IPS-18a (cell line): Measurements from ENCODE around the gene CCDC13.
A peak's percentile ranks its signal among the peaks of the same experiment; 100 is the strongest.
"Not testable (repeated sequence)": the region's sequence is repeated elsewhere in the genome, so short reads cannot be mapped to it uniquely, and the experiment has no call there.

Experiments used
- H3K27ac ChIP-seq: one replicate; pipeline ENCODE4 v1.5.1; 2013; ENCODE audit warnings: low read length
- H3K27me3 ChIP-seq: one replicate; pipeline ENCODE4 v1.6.1; 2013; ENCODE audit warnings: mild to moderate bottlenecking, low read length; ENCODE audit not compliant: control insufficient read depth, insufficient read depth
- H3K36me3 ChIP-seq: one replicate; pipeline ENCODE4 v1.6.1; 2013; ENCODE audit warnings: low read depth, low read length; ENCODE audit not compliant: control insufficient read depth
- H3K4me1 ChIP-seq: one replicate; pipeline ENCODE4 v1.6.1; 2013; ENCODE audit warnings: low read depth, low read length; ENCODE audit not compliant: control insufficient read depth
- H3K4me3 ChIP-seq: one replicate; pipeline ENCODE4 v1.5.1; 2013; ENCODE audit warnings: low read length
- H3K9ac ChIP-seq: one replicate; pipeline ENCODE4 v1.6.1; 2013; ENCODE audit warnings: mild to moderate bottlenecking, low read length, moderate library complexity
- H3K9me3 ChIP-seq: one replicate; pipeline ENCODE4 v1.6.1; 2013; ENCODE audit warnings: low read depth, low read length; ENCODE audit not compliant: control insufficient read depth

CCDC13 gene

GRCh38 chr3:42772670-42773408 is at the start of gene CCDC13:
Gene CCDC13, minus strand, starts transcription at chr3:42773253. Its CDS starts 14,908 bp downstream, at chr3:42758345.
- peak within 1 kb of the TSS; percentile 30 for H3K27ac ChIP-seq
- H3K36me3 ChIP-seq: no peaks in the 10 kb centered on the region
- H3K4me3 ChIP-seq: peak within 1 kb of the TSS; percentile 82
- H3K27me3 ChIP-seq: peaks cover 13% of the 10 kb centered on the region
- no peaks in the 10 kb centered on the region for H3K9me3 ChIP-seq
- H3K4me1 ChIP-seq: no peaks in the 10 kb centered on the region
- peak within 1 kb of the TSS; percentile 60 for H3K9ac ChIP-seq

DNA sequence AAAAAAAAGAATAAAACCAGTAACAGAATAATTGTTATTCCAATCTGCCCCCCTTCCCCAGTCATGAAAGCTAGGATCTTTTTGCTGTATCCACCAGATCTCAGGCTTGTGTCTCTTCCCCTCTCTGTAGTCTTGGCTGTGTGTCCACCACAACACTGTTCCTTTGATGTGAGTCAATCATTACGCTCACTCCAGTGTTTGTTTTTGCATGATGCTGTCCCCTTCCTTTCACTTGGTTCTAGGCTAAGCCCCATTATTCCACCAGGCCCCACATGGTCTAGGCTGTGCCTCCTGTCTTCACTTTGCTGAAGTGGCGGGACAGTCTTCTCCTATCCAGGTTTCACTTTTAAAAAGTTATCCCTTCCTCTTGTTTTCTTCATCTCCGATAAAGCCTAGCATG is 49.8 kb upstream of the CCDC13 start:
- no peak overlapping the region for H3K9ac ChIP-seq

GRCh38 chr3:42820746-42821051 is 47.6 kb upstream of the CCDC13 start:
- Histone ChIP-seq H3K9ac (no peak overlapping the region), H3K36me3 (no peaks in the 10 kb centered on the region), H3K4me1 (no peaks in the 10 kb centered on the region), H3K4me3 (no peak overlapping the region), H3K27me3 (no peaks in the 10 kb centered on the region), H3K9me3 (no peaks in the 10 kb centered on the region), H3K27ac (no peak overlapping the region)

More for the DNA sequence above, 49.8 kb upstream of the CCDC13 start:
- Histone ChIP-seq H3K27ac (no peak overlapping the region), H3K9me3 (no peaks in the 10 kb centered on the region), H3K4me3 (no peak overlapping the region), H3K36me3 (no peaks in the 10 kb centered on the region), H3K27me3 (no peaks in the 10 kb centered on the region), H3K4me1 (no peaks in the 10 kb centered on the region)

GRCh38 chr3:42819351-42819965 is 46.4 kb upstream of the CCDC13 start:
- Histone ChIP-seq H3K9ac (no peak overlapping the region), H3K27me3 (no peaks in the 10 kb centered on the region), H3K4me1 (no peaks in the 10 kb centered on the region), H3K4me3 (no peak overlapping the region), H3K9me3 (no peaks in the 10 kb centered on the region), H3K36me3 (no peaks in the 10 kb centered on the region), H3K27ac (no peak overlapping the region)

DNA sequence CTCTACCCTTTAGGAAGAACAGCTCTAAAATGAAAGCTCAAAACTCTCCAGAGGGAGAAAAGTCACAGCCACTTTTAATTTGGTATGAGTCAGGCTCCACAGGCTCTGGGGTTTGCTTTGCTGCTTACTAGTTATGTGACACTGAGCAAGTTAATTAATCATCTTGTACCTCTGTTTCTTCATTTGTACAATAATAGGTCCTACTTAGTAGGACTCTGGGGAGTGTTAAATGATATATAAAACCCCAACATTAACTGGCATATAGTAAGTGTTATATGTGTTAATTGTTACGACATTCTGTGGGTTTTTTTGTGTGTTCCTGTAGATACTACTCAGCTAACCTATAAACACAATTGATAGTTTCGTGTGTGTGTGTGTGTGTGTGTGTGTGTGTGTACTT is 42.8 kb upstream of the CCDC13 start:
- Histone ChIP-seq H3K36me3 (no peaks in the 10 kb centered on the region), H3K9ac (no peak overlapping the region), H3K9me3 (no peaks in the 10 kb centered on the region), H3K4me1 (no peaks in the 10 kb centered on the region), H3K4me3 (no peak overlapping the region), H3K27ac (no peak overlapping the region), H3K27me3 (no peaks in the 10 kb centered on the region)

- no peak overlapping the region for H3K27ac ChIP-seq
- no peak overlapping the region for H3K9ac ChIP-seq
- H3K27me3 ChIP-seq: no peaks in the 10 kb centered on the region
- no peaks in the 10 kb centered on the region for H3K9me3 ChIP-seq
- no peaks in the 10 kb centered on the region for H3K36me3 ChIP-seq
- no peak overlapping the region for H3K4me3 ChIP-seq
- no peaks in the 10 kb centered on the region for H3K4me1 ChIP-seq
Observed at GRCh38 chr3:42814914-42815507, 42.0 kb upstream of the CCDC13 start.

- no peak overlapping the region for H3K4me3 ChIP-seq
- H3K27me3 ChIP-seq: no peaks in the 10 kb centered on the region
- H3K27ac ChIP-seq: no peak overlapping the region
- no peaks in the 10 kb centered on the region for H3K36me3 ChIP-seq
- no peaks in the 10 kb centered on the region for H3K4me1 ChIP-seq
- no peak overlapping the region for H3K9ac ChIP-seq
- no peaks in the 10 kb centered on the region for H3K9me3 ChIP-seq
Observed at GRCh38 chr3:42814246-42814645, 41.2 kb upstream of the CCDC13 start.

GRCh38 chr3:42811118-42811883 is 38.2 kb upstream of the CCDC13 start:
- not testable (repeated sequence) for H3K9ac ChIP-seq, H3K4me3 ChIP-seq, H3K9me3 ChIP-seq, H3K27me3 ChIP-seq, H3K27ac ChIP-seq, H3K4me1 ChIP-seq, H3K36me3 ChIP-seq

DNA sequence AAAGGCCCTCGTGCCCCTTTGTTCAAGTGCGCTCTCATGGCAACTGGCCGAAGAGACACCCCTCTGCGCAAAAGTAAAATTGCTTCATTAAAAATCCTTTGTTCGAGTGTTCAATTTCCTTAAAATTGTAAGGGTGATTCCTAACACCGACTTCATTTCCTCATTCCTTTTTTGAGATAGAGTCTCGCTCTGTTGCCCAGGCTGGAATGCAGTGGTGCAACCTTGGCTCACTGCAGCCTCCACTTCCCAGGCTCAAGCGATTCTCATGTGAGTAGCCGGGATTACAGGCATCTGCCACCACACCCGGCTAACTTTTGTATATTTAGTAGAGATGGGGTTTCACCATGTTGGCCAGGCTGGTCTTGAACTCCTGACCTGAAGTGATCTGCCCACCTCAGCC is 37.7 kb upstream of the CCDC13 start:
- not testable (repeated sequence) for H3K4me1 ChIP-seq, H3K27ac ChIP-seq, H3K4me3 ChIP-seq, H3K9me3 ChIP-seq, H3K36me3 ChIP-seq, H3K9ac ChIP-seq
- peaks cover 13% of the 10 kb centered on the region for H3K27me3 ChIP-seq

GRCh38 chr3:42809202-42809601 is 36.1 kb upstream of the CCDC13 start, which contains the start of gene ACKR2:
Gene ACKR2, plus strand, starts transcription at chr3:42809445. Its CDS starts 55,058 bp downstream, at chr3:42864503.
- Histone ChIP-seq H3K4me1 (no peaks in the 10 kb centered on the region), H3K9me3 (no peaks in the 10 kb centered on the region), H3K27me3 (peaks cover 25% of the 10 kb centered on the region), H3K27ac (no peak within 1 kb of the TSS), H3K9ac (no peak within 1 kb of the TSS), H3K4me3 (no peak within 1 kb of the TSS), H3K36me3 (no peaks in the 10 kb centered on the region)

- Histone ChIP-seq H3K36me3 (no peaks in the 10 kb centered on the region), H3K4me1 (peaks cover 4% of the 10 kb centered on the region), H3K27me3 (peaks cover 25% of the 10 kb centered on the region), H3K9ac (no peak overlapping the region), H3K27ac (no peak overlapping the region), H3K9me3 (no peaks in the 10 kb centered on the region), H3K4me3 (no peak overlapping the region)
Observed at GRCh38 chr3:42807929-42808328, 34.9 kb upstream of the CCDC13 start.
